Activated T-helper 1 cell treated with anti-CD3 and anti-CD28 coated beads, Interleukin-12 subunit alpha, Interleukin-12 subunit beta, Interleukin-2, Interleukin-4 antibody, amounts not matched to agents 30 ng/mL and 10 ng/mL and 1 ng/mL, durations not matched to agents 14 hours and 24 hours and 36 hours (primary cell): Measurements from ENCODE around the gene CLBA1. TPM values are rescaled to one million over a fixed set of nuclear protein-coding genes. Genes with fewer than 3 reads are reported as not detected.
"Not testable (repeated sequence)": the region's sequence is repeated elsewhere in the genome, so short reads cannot be mapped to it uniquely, and the experiment has no call there.

Experiments
- DNase-seq: peaks from one replicate; pipeline ENCODE4 v3.0.0; 2021; ENCODE audit warnings: low spot score
- H3K27ac Mint-ChIP-seq: one replicate; pipeline ENCODE4 v1.8.0; 2021; ENCODE audit warnings: mild to moderate bottlenecking, mixed read lengths
- H3K27me3 Mint-ChIP-seq: one replicate; pipeline ENCODE4 v1.8.0; 2022; ENCODE audit warnings: mild to moderate bottlenecking, moderate library complexity, mixed read lengths; ENCODE audit not compliant: insufficient read depth
- H3K36me3 Mint-ChIP-seq: one replicate; pipeline ENCODE4 v1.8.0; 2021; ENCODE audit warnings: low read depth, mixed read lengths
- H3K4me1 Mint-ChIP-seq: one replicate; pipeline ENCODE4 v1.8.0; 2021; ENCODE audit warnings: low read depth, mixed read lengths
- H3K4me3 Mint-ChIP-seq: one replicate; pipeline ENCODE4 v1.8.0; 2021; ENCODE audit warnings: mild to moderate bottlenecking, moderate library complexity, mixed read lengths
- H3K9me3 Mint-ChIP-seq: one replicate; pipeline ENCODE4 v1.8.0; 2021; ENCODE audit warnings: mixed read lengths
- intact Hi-C: fragments of 100-400 bp; cut with micrococcal nuclease; formaldehyde crosslinking; loops from one replicate; pipeline ENCODE4 v1.15.1; 2024
- total RNA-seq: library from RNA; stranded (reverse); gene quantifications from 2 replicates; pipeline ENCODE4 v1.2.3, GENCODE V29; 2022

The CLBA1 gene
- total RNA-seq, 1 donor from 2014 or later: 3.1 TPM

DNA sequence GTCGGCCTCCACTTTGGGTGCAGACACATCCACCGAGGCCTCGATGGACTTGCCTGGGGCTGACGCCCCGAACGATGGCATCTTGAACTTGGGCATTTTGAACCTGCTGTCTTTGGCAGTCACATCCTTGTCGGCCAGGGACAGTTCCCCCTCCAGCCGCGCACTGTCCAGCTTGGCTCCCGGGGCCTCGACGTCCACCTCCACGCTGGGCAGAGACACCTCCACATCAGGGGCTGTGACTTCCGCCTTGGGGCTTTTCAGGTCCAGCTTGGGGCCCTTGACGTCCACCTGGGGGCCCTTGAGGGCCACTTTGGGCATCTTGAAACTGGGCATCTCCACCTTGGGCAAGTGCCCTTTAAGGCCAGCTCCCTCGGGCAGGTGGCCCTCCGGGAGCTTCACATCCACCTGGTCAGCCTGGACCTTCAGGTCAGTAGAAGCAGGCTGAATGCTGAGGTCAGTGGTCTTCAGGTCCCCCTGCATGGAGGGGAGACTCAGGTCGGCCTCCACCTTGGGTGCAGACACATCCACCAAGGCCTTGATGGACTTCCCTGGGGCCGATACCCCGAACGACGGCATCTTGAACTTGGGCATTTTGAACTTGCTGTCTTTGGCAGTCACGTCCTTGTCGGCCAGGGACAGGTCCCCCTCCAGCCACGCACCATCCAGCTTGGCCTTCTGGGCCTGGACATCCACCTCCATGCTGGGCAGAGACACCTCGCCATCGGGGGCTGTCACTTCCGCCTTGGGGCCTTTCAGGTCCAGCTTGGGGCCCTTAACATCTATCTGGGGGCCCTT, 33.5 kb upstream of the CLBA1 start:
- DNase-seq, H3K4me1 Mint-ChIP-seq, H3K27ac Mint-ChIP-seq, H3K27me3 Mint-ChIP-seq, H3K4me3 Mint-ChIP-seq, H3K36me3 Mint-ChIP-seq, H3K9me3 Mint-ChIP-seq, intact Hi-C loops: not testable (repeated sequence)

DNA sequence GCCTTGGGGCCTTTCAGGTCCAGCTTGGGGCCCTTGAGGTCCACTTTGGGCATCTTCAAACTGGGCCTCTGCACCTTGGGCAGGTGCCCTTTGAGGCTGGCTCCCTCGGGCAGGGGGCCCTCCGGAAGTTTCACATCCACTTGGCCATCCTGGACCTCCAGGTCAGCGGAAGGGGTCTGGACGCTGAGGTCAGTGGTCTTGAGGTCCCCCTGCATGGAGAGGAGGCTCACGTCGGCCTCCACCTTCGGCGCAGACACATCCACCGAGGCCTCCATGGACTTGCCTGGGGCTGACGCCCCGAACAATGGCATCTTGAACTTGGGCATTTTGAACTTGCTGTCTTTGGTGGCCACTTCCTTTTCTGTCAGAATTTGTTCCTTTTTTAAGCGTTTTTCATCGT, 32.5 kb upstream of the CLBA1 start:
- Mint-ChIP-seq H3K27ac (no peak overlapping the region), H3K36me3 (no peaks in the 10 kb centered on the region), H3K9me3 (no peaks in the 10 kb centered on the region), H3K27me3 (peaks cover 1% of the 10 kb centered on the region), H3K4me3 (no peak overlapping the region), H3K4me1 (no peaks in the 10 kb centered on the region)
- intact Hi-C loops: no loop called here
- DNase-seq: no peak

DNA sequence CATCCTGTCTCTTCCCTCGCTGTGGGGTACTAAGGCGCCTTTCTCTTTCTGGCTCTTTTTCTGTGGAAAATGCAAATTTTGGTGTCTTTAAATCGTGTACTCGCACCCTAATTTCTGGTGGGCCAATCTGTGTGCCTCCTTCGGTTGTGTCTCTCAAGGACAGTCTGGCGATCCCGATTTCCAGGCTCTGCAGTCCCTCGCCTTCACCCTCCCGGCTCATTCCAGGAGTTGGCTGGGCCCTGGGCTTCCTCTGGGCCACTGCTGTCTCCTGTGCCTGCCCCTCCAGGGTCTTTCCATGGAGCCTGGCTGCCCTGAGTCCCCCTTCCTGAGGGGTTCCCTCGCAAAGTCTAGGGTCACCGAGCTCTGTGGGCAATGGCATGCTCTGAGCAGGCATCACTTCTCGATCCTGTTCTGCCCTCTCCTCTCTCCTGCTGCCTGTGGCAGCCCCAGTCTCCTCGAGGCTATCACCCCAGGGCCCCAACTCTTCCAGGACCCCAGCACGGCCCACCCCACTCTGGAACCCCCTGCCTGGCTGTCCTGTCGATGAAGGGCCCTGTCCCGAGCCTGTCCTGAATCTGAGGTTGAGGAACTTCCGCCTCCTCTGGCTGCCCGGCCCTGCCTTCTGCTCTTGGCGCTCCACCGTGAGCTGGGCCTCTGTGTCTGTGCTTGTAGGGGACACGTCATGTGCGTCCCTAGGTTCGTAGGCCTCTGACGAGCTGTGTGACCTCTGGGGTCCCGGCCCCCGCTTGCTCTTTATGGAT, 31.5 kb upstream of the CLBA1 start:
- Mint-ChIP-seq H3K27me3 (peaks cover 1% of the 10 kb centered on the region), H3K36me3 (no peaks in the 10 kb centered on the region), H3K4me1 (no peaks in the 10 kb centered on the region), H3K4me3 (no peak overlapping the region), H3K9me3 (no peaks in the 10 kb centered on the region), H3K27ac (no peak overlapping the region)
- intact Hi-C loops: no loop called here
- DNase-seq: no peak

DNA sequence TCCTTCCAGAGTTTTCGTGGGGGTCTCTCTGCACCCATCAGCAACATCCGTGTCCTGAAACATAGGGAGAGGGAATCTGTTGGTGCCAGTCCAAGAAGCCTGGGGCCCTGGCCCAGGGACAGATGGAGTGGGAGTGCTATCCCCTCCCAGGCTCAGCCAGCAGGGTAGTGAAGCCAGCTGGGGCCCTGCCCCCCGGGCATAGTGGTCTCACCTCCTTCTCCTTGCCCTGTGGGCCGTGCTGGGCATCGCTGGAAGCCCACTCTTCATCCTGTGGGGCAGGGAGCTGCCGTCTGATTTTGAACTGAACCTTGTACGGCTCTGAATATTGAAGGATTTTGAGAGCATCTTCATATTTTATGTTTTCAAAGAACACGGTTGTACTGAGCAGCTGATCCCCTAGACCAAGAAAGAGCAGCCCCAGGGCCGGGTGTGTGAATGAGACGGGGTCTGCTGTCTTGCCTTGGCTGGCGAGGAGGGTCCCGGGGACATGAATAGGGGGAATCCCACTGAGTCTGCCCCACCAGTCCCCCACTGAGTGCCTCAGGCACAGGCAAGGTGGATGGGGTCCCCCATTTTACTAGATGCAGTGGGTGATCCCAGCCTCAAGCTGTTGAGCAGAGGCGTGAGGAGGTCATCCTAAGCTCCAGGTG, 30.7 kb upstream of the CLBA1 start:
- Mint-ChIP-seq H3K27ac (no peak overlapping the region), H3K36me3 (no peaks in the 10 kb centered on the region), H3K4me1 (no peaks in the 10 kb centered on the region), H3K4me3 (no peak overlapping the region), H3K9me3 (no peaks in the 10 kb centered on the region), H3K27me3 (peaks cover 1% of the 10 kb centered on the region)
- intact Hi-C loops: no loop called here
- no peak for DNase-seq

DNA sequence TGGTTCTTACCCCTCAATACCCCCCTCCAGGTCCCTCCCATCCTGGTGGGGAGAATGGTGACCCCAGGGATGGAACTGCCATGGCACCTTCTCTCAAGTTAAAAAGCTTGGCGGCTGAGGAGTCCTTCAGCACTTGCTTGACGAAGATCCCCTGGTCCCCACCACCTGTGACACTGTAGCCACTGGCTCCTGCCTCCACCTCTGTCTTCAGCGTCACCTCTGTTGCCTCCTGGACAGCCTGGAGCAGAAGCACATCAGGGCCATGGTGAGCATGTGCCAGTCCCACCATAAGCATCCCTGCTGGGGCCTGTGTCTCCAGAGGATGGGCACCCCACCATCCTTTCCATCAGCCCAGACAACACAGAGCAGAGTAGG, 30.2 kb upstream of the CLBA1 start:
- no peak for DNase-seq
- H3K36me3 Mint-ChIP-seq: no peaks in the 10 kb centered on the region
- H3K4me3 Mint-ChIP-seq: no peak overlapping the region

DNA sequence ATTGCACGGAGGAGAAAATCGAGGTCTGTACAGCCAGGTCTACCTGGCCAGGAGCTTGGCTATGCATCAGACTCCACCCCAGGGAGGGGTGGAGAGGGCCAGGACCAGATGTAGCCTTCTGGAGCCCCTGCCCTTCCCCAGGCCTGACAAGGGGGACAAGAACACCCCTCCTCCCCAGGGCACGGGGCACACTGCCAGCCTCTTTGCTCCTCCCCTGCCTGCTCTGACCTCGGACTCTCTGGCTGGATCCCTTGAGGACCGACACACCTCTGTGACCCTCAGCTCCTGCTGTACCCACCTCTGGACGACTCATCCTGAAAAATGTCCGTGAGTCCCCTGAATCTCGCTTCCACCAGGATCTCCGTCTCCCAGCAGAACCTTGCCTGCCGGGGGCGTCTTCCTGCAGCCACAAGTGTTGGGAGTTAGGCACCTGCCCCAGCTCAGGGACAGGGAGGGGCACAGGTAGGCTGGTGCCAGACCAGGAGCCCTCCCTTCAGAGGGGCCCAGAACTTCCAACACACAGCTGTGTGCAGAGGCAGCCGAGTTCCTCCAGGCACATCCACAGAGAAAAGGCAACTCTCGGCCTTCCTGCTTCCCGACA, 29.2 kb upstream of the CLBA1 start:
- no peak overlapping the region for H3K4me3 Mint-ChIP-seq
- intact Hi-C loops: no loop called here
- H3K27me3 Mint-ChIP-seq: peaks cover 7% of the 10 kb centered on the region
- no peaks in the 10 kb centered on the region for H3K4me1 Mint-ChIP-seq
- H3K9me3 Mint-ChIP-seq: no peaks in the 10 kb centered on the region
- H3K36me3 Mint-ChIP-seq: no peaks in the 10 kb centered on the region
- no peak for DNase-seq
- no peak overlapping the region for H3K27ac Mint-ChIP-seq

More for the DNA sequence above, 30.2 kb upstream of the CLBA1 start:
- Mint-ChIP-seq H3K9me3 (no peaks in the 10 kb centered on the region), H3K27me3 (peaks cover 4% of the 10 kb centered on the region), H3K27ac (no peak overlapping the region), H3K4me1 (no peaks in the 10 kb centered on the region)
- intact Hi-C loops: no loop called here

DNA sequence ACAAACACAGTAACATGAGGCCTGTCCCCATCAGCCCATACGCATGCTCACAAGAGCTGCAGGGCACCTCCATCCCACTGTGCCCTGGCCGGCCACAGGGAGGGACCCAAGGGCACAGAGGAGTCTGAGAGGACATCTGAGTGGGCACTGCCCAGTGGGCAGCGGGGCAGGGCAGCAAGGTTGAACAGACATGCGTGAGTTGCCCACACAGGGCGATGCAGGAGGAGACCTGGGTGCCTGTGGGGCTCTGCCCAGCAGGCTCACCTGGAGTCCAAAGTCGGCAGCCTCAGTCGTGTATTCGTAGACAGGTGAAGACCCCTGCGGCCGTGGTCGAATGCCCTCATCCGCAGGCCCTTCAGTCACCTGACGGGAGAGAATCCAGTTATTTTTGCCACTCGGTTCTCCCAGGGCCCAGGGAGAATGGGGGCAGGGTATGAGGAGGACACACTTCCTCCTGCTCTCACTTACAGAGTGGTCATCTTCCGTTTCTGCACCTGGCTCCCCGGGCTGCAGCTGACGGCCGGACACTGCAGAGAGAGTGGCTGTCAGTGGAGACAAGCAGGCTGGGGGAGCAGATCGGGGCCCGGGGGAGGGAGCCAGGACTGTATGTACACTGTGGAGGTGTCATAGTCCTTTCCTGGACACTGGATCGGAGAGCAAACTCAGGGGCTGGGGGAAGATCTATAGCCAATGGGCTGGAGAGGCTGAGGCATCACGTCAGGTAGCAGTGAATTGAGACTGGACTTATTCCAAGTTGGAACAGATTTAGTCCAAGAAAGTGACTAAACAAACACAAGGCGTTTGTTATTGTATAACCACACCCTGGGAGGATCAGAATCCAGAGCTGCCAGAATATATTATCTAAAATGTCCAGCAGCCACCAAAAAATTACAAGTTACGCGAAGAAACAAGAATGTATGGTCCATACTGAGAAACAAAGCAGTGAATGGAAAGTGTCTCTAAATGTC, 28.2 kb upstream of the CLBA1 start:
- Mint-ChIP-seq H3K36me3 (no peaks in the 10 kb centered on the region), H3K9me3 (no peaks in the 10 kb centered on the region), H3K4me1 (no peaks in the 10 kb centered on the region), H3K4me3 (no peak overlapping the region), H3K27ac (no peak overlapping the region), H3K27me3 (peaks cover 7% of the 10 kb centered on the region)
- intact Hi-C loops: no loop called here
- no peak for DNase-seq

DNA sequence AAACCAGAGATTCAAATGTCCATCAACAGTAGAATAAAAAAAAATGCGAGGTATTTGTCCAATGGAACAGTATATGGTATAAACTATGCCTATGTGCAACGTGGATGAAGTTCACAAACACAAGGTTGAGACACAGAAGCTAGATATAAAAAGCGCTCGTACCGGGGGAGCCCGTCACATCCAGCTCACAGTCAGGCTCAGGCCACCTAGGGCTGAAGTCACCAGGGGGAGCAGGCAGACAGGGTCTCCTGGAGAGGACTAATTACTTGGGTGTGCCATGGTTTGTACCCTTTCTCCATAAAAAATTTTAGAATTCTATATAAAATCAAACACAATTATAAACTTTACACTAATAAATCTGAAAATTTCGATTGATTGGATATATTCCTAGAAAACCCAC, 21.0 kb upstream of the CLBA1 start:
- H3K4me3 Mint-ChIP-seq: no peak overlapping the region
- H3K36me3 Mint-ChIP-seq: no peaks in the 10 kb centered on the region
- intact Hi-C loops: no loop called here
- peaks cover 22% of the 10 kb centered on the region for H3K27me3 Mint-ChIP-seq
- no peaks in the 10 kb centered on the region for H3K4me1 Mint-ChIP-seq
- DNase-seq: no peak
- no peaks in the 10 kb centered on the region for H3K9me3 Mint-ChIP-seq
- H3K27ac Mint-ChIP-seq: no peak overlapping the region

DNA sequence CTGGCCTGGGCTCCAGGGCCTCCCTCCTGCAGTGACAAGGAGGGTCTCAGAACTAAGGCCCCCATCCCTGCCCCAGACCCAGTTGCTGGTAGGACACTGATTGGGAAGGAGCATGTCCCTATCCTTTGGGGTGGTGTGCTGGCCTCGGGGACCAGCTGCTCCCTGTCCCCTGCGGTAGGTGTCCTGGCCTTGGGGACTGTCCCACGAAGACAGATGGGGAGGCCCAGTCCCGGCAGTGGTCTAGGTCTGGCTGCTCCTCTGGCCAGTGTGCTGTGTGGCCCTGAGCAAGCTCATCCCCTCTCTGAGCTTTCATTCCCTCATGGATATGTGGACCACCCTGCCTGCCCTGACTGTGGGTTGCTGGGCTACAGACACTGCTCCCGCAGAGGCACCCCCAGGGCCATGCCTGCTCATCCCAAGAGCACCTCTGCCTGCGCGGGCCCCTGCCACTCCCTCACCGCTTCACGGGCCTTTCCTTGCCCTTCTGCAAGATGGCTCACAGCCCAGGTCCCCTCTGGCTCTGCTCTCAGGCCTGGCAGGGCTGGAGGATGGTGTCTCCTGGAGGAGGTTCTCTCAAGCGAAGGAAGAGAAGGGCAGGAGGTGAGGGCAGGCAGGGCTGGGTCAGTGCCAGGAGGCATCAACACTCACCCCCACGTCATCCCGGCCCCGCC, 19.9 kb upstream of the CLBA1 start:
- peaks cover 16% of the 10 kb centered on the region for H3K27me3 Mint-ChIP-seq
- no peak for DNase-seq
- H3K27ac Mint-ChIP-seq: no peak overlapping the region

DNA sequence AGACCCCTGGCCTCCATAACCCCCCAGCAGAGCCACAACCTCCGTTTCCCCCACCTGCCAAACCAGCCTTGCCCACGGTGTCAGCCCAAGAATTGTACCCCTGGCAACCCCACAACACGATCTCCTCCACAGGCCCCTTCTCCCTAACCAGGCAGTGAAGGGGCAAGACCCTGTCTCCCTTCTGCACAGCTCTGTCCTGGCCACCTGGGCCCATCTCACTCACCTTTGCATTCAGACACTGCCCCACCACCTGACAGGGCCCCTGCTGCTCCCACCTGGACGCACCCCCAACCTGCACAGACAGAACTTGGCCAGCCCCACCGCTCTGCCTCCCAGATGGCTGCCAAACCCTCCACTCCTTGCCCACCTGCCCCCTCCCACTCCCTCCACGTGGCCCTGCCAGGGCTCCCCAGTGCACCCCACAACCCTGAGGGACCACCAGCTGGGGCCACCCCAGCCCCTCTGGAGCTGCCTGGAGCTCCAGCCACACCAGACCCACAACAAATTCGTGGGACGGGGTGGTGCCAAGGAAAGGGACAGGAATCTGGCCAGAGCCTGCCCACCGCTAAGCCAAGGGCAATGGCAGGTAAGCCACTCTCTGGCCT, 19.2 kb upstream of the CLBA1 start:
- H3K4me3 Mint-ChIP-seq: no peak overlapping the region
- no peak overlapping the region for H3K27ac Mint-ChIP-seq
- H3K9me3 Mint-ChIP-seq: no peaks in the 10 kb centered on the region
- no peaks in the 10 kb centered on the region for H3K4me1 Mint-ChIP-seq
- H3K27me3 Mint-ChIP-seq: peaks cover 16% of the 10 kb centered on the region
- no peaks in the 10 kb centered on the region for H3K36me3 Mint-ChIP-seq
- no peak for DNase-seq
- intact Hi-C loops: no loop called here

More for the DNA sequence above, 19.9 kb upstream of the CLBA1 start:
- intact Hi-C loops: no loop called here
- Mint-ChIP-seq H3K9me3 (no peaks in the 10 kb centered on the region), H3K36me3 (no peaks in the 10 kb centered on the region), H3K4me3 (no peak overlapping the region), H3K4me1 (no peaks in the 10 kb centered on the region)

DNA sequence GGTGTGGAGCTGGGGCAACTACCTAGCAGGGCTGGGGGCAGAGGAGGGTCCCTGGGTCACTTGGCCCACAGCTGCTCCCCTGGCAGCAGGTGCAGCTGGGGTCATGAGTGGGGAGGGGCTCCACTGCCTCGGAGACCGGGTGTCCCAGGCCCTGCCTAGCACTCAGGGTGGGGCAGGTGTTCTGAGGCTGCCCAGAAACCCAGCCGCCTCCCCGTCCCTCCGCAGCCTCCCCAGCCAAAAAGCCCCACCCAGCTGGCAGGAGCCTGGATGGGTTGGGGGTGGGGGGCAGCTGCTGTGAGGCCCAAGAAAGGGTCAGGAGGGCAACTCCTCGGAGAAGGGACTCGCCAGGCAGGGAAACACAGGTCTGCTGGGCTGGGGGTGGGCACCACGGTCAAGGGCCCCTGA, 18.6 kb upstream of the CLBA1 start:
- no peak for DNase-seq
- Mint-ChIP-seq H3K36me3 (no peaks in the 10 kb centered on the region), H3K9me3 (no peaks in the 10 kb centered on the region), H3K4me1 (no peaks in the 10 kb centered on the region), H3K27ac (no peak overlapping the region), H3K4me3 (no peak overlapping the region), H3K27me3 (peaks cover 18% of the 10 kb centered on the region)
- intact Hi-C loops: no loop called here
